NT2/D1 (cell line): ENCODE data around the gene RALGPS1.

Source experiments
- DNase-seq: peaks from one replicate; pipeline ENCODE4 v3.0.0-alpha.2; 2011; ENCODE audit warnings: low read depth, low spot score
- H3K27me3 ChIP-seq: 2 replicates; pipeline ENCODE4 v1.6.0; 2011; ENCODE audit warnings: mild to moderate bottlenecking; ENCODE audit not compliant: insufficient read length, insufficient read depth
- H3K36me3 ChIP-seq: 2 replicates; pipeline ENCODE4 v1.6.1; 2011; ENCODE audit warnings: mild to moderate bottlenecking, low read length, mixed read lengths; ENCODE audit not compliant: insufficient read depth, insufficient read length
- H3K4me1 ChIP-seq: 2 replicates; pipeline ENCODE4 v1.5.1; 2011; ENCODE audit not compliant: insufficient read depth, insufficient read length
- H3K4me3 ChIP-seq: 2 replicates; pipeline ENCODE4 v1.5.1; 2011; ENCODE audit warnings: low read depth; ENCODE audit not compliant: insufficient read length
- H3K9ac ChIP-seq: 2 replicates; pipeline ENCODE4 v1.6.0; 2011; ENCODE audit warnings: low read depth; ENCODE audit not compliant: insufficient read length
- H3K9me3 ChIP-seq: 2 replicates; pipeline ENCODE4 v1.5.1; 2011; ENCODE audit warnings: mild to moderate bottlenecking, low read length; ENCODE audit not compliant: insufficient read depth
- SUZ12 ChIP-seq: IDR thresholded peaks from 2 replicates; pipeline ENCODE4 v1.6.1; 2011; ENCODE audit not compliant: insufficient read length, insufficient read depth; ENCODE audit errors: extremely low read depth
- YY1 ChIP-seq: IDR thresholded peaks from 2 replicates; pipeline ENCODE4 v1.6.1; 2011; ENCODE audit not compliant: insufficient read length, insufficient read depth
- ZNF274 ChIP-seq: IDR thresholded peaks from 2 replicates; pipeline ENCODE4 v1.6.1; 2011; ENCODE audit warnings: mild to moderate bottlenecking, low read depth, low read length

RALGPS1 gene

GRCh38 chr9:127138444-127138843, 223.9 kb downstream of the RALGPS1 start:
- DNase-seq: no peak
- Histone ChIP-seq H3K4me1 (peaks cover 16% of the 10 kb centered on the region), H3K9ac (no peak overlapping the region), H3K27me3 (peaks cover 3% of the 10 kb centered on the region), H3K9me3 (no peaks in the 10 kb centered on the region), H3K4me3 (no peak overlapping the region), H3K36me3 (no peaks in the 10 kb centered on the region)
- TF ChIP-seq ZNF274: no peak

DNA sequence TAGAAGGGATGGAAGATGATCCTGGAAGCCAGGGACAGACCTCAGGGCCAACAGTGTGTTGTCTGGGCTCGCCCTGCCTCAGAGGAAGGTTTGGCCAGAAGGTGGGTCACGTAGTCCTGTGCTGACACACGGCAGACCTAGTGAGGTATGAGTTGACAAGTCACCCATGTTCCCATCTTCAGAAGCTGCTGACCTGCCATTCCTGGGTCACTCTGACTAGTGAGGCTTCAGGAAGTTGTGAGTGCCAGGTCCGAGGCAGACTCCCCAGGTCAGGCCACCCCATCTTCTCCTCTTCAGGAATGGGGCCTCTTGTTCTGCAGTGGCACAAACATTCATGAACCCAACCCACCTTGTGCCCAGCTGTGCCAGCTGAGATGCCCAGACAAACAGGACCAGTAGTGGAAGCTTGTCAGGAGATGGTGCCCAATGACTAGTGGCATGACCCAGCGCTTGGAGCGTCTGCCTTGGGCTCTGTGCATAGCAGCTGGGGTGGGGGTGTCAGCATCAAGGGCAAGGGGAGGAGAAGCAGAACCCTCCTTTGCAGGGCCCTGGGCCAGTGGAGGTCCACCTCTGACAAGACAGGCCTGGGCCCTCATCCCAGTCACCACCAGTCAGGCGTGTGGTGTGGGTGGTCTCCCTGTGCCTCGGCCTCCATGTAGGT, 224.6 kb downstream of the RALGPS1 start:
- peaks cover 10% of the 10 kb centered on the region for H3K4me1 ChIP-seq
- H3K36me3 ChIP-seq: no peaks in the 10 kb centered on the region
- TF ChIP-seq ZNF274 (no peak), SUZ12 (no peak), YY1 (no peak)
- H3K4me3 ChIP-seq: no peak overlapping the region
- no peak overlapping the region for H3K9ac ChIP-seq
- DNase-seq: no peak
- no peaks in the 10 kb centered on the region for H3K9me3 ChIP-seq
- H3K27me3 ChIP-seq: peaks cover 3% of the 10 kb centered on the region

GRCh38 chr9:127139775-127140174, 225.2 kb downstream of the RALGPS1 start:
- Histone ChIP-seq H3K4me1 (peaks cover 8% of the 10 kb centered on the region), H3K4me3 (no peak overlapping the region), H3K36me3 (no peaks in the 10 kb centered on the region), H3K9ac (no peak overlapping the region), H3K9me3 (no peaks in the 10 kb centered on the region), H3K27me3 (peaks cover 3% of the 10 kb centered on the region)
- no peak for DNase-seq
- no peak for TF ChIP-seq SUZ12
- TF ChIP-seq ZNF274: no peak
- no peak for TF ChIP-seq YY1

- Histone ChIP-seq H3K9ac (no peak overlapping the region), H3K27me3 (peaks cover 3% of the 10 kb centered on the region), H3K36me3 (no peaks in the 10 kb centered on the region), H3K9me3 (no peaks in the 10 kb centered on the region), H3K4me3 (no peak overlapping the region), H3K4me1 (peaks cover 6% of the 10 kb centered on the region)
- no peak for DNase-seq
- TF ChIP-seq SUZ12 (no peak), ZNF274 (no peak), YY1 (no peak)
These were observed 225.6 kb downstream of the RALGPS1 start for GRCh38 chr9:127140181-127140580.

GRCh38 chr9:127140842-127141675, 226.5 kb downstream of the RALGPS1 start:
- H3K9me3 ChIP-seq: no peaks in the 10 kb centered on the region
- H3K27me3 ChIP-seq: peaks cover 3% of the 10 kb centered on the region
- TF ChIP-seq ZNF274 (no peak), SUZ12 (no peak), YY1 (no peak)
- H3K4me1 ChIP-seq: peaks cover 6% of the 10 kb centered on the region
- H3K4me3 ChIP-seq: no peak overlapping the region
- H3K9ac ChIP-seq: no peak overlapping the region
- H3K36me3 ChIP-seq: no peaks in the 10 kb centered on the region
- DNase-seq: no peak

DNA sequence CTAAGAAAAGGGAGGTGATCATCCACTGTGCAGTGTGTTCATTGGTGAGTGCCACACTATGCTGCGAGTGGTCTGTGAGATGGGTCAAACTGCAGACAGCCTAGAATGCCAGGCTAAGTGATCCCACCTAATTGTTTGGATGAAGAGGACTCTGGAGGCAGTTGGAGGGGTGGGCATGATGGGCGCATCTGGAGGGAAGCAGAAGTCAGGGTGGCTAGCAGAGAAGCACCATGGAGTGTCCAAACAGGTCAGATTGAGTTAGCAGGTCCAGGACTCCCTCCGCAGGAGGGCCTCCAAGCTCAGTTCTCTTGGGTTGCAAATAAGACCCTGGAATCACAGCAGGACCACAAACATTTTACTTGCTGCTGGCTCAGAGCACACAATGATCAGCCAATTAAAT, 227.7 kb downstream of the RALGPS1 start:
- Histone ChIP-seq H3K4me3 (no peak overlapping the region), H3K27me3 (peaks cover 3% of the 10 kb centered on the region), H3K4me1 (peaks cover 6% of the 10 kb centered on the region), H3K9me3 (no peaks in the 10 kb centered on the region), H3K9ac (no peak overlapping the region), H3K36me3 (no peaks in the 10 kb centered on the region)
- TF ChIP-seq YY1 (no peak), SUZ12 (no peak), ZNF274 (no peak)
- DNase-seq: no peak

DNA sequence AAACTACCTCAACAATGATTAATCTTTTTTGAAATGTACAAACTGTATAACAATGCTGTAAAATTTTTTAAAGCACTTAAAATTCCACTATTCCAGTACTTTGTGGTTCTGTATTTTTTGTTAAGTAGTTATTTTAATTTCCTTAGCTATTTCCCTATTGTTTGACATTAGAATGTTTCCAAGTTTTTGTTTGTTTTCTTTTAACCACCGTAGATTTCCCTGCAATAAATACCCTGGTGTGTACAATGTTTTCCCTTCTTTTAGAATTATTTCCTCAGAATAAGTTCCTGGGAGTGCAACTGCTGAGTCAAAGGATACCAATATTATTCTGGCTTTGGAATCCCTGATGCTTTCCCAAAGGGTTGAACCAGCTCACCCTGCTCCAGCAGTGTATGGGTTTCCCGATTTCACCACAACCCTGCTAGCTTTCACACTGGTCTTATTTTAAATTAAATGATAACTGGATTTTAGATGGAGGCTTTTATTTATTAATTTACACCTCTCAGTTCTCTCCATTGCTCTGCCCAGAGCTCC, 228.4 kb downstream of the RALGPS1 start:
- Histone ChIP-seq H3K4me1 (peaks cover 6% of the 10 kb centered on the region), H3K4me3 (no peak overlapping the region), H3K9ac (no peak overlapping the region), H3K27me3 (no peaks in the 10 kb centered on the region), H3K36me3 (no peaks in the 10 kb centered on the region), H3K9me3 (no peaks in the 10 kb centered on the region)
- DNase-seq: no peak
- no peak for TF ChIP-seq ZNF274
- TF ChIP-seq YY1: no peak
- no peak for TF ChIP-seq SUZ12
